Adipocyte (in vitro differentiated cells): ENCODE measurements around the gene CDKN3.
"Not testable (repeated sequence)": the region's sequence is repeated elsewhere in the genome, so short reads cannot be mapped to it uniquely, and the experiment has no call there.

ENCODE experiments used
- DNase-seq: peaks from one replicate; pipeline ENCODE4 v3.0.0-alpha.2; 2015; ENCODE audit warnings: low read depth
- H3K27me3 ChIP-seq: replicated peaks from 2 replicates; pipeline ENCODE4 v1.7.0; 2013; ENCODE audit warnings: mild to moderate bottlenecking, low read length, moderate library complexity; ENCODE audit not compliant: control insufficient read depth, insufficient read depth
- H3K36me3 ChIP-seq: 2 replicates; pipeline ENCODE4 v1.7.0; 2013; ENCODE audit warnings: low read length, mild to moderate bottlenecking, moderate library complexity; ENCODE audit not compliant: control insufficient read depth, insufficient read depth, severe bottlenecking
- H3K4me1 ChIP-seq: 2 replicates; pipeline ENCODE4 v1.7.0; 2013; ENCODE audit warnings: mild to moderate bottlenecking, low read length, moderate library complexity; ENCODE audit not compliant: control insufficient read depth, insufficient read depth
- H3K4me3 ChIP-seq: 2 replicates; pipeline ENCODE4 v1.7.0; 2013; ENCODE audit warnings: mild to moderate bottlenecking, low read length, moderate library complexity
- H3K9ac ChIP-seq: 2 replicates; pipeline ENCODE4 v1.7.0; 2013; ENCODE audit warnings: mild to moderate bottlenecking, low read length, moderate library complexity
- H3K9me3 ChIP-seq: 2 replicates; pipeline ENCODE4 v1.7.0; 2013; ENCODE audit warnings: mild to moderate bottlenecking, low read length, moderate library complexity; ENCODE audit not compliant: control insufficient read depth

The CDKN3 gene

DNA sequence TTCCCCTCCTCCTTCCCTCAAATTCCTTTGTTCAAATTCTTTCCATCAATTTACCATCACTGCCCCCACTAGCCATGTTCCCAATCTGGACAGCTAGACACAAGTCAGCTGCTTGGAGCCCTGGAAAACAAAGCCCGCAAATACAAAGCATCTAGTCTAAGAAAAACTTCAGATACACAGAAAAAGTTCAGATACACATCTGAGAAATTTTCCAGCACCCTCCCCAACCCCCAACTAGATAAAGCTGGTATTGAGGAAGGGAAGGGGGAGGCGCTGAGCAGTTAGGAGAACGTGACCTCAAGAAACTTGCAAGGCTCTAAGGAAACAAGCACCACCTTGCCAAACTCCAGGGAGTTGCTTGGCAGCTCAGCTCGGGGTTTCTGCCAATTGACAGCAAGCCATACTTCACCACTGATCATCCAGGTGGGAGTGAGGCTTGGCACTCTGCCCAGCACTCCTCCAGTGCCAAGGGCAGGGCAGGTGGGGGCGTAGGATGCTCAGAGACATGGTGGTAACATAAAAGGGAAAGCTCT lies 49.4 kb downstream of the CDKN3 start:
- H3K27me3 ChIP-seq = no peaks in the 10 kb centered on the region
- peaks cover 41% of the 10 kb centered on the region for H3K4me1 ChIP-seq
- H3K9me3 ChIP-seq = no peaks in the 10 kb centered on the region
- peak; percentile 32 for DNase-seq
- no peak overlapping the region for H3K4me3 ChIP-seq
- no peaks in the 10 kb centered on the region for H3K36me3 ChIP-seq
- H3K9ac ChIP-seq = no peak overlapping the region

- Histone ChIP-seq H3K36me3 (no peaks in the 10 kb centered on the region), H3K9me3 (no peaks in the 10 kb centered on the region), H3K4me3 (no peak overlapping the region), H3K9ac (no peak overlapping the region), H3K27me3 (no peaks in the 10 kb centered on the region), H3K4me1 (peaks cover 36% of the 10 kb centered on the region)
- DNase-seq = peak; percentile 77
Observed at GRCh38 chr14:54447231-54447692, 50.5 kb downstream of the CDKN3 start.

GRCh38 chr14:54450535-54450934 lies 53.7 kb downstream of the CDKN3 start:
- no peak overlapping the region for H3K4me3 ChIP-seq

GRCh38 chr14:54451121-54451601 lies 54.4 kb downstream of the CDKN3 start:
- no peaks in the 10 kb centered on the region for H3K36me3 ChIP-seq
- no peaks in the 10 kb centered on the region for H3K27me3 ChIP-seq
- peaks cover 32% of the 10 kb centered on the region for H3K4me1 ChIP-seq
- DNase-seq = no peak
- no peak overlapping the region for H3K4me3 ChIP-seq
- H3K9ac ChIP-seq = no peak overlapping the region
- H3K9me3 ChIP-seq = no peaks in the 10 kb centered on the region

More at GRCh38 chr14:54450535-54450934, 53.7 kb downstream of the CDKN3 start:
- DNase-seq = peak; percentile 75
- H3K36me3 ChIP-seq = no peaks in the 10 kb centered on the region
- no peaks in the 10 kb centered on the region for H3K27me3 ChIP-seq
- H3K4me1 ChIP-seq = peaks cover 34% of the 10 kb centered on the region
- no peaks in the 10 kb centered on the region for H3K9me3 ChIP-seq
- H3K9ac ChIP-seq = no peak overlapping the region

GRCh38 chr14:54451961-54452360 lies 55.2 kb downstream of the CDKN3 start:
- no peak for DNase-seq
- Histone ChIP-seq H3K36me3 (no peaks in the 10 kb centered on the region), H3K27me3 (no peaks in the 10 kb centered on the region), H3K4me3 (no peak overlapping the region), H3K4me1 (peaks cover 24% of the 10 kb centered on the region), H3K9me3 (no peaks in the 10 kb centered on the region), H3K9ac (no peak overlapping the region)

DNA sequence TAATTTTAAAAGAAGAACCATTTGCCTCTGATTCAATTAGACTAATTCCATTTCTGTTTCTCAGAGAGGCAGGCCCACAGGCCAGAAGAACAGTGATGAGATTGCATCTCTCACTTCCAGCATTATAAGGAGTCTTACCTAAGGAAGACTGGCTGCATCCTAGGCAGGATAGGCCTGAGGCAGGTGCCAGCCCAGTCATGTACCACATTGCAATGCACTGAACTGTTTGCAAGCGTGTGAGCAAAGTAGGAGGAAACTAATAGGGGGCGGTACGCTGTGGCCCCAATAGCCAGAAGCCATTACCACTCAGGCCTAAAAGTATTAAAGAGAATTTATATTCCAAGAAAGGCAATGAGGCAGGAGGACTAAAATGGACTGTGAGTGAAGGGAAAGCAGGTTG lies 56.4 kb downstream of the CDKN3 start:
- Histone ChIP-seq H3K9me3 (no peaks in the 10 kb centered on the region), H3K4me1 (peaks cover 22% of the 10 kb centered on the region), H3K4me3 (no peak overlapping the region), H3K27me3 (no peaks in the 10 kb centered on the region), H3K9ac (no peak overlapping the region), H3K36me3 (no peaks in the 10 kb centered on the region)
- no peak for DNase-seq

DNA sequence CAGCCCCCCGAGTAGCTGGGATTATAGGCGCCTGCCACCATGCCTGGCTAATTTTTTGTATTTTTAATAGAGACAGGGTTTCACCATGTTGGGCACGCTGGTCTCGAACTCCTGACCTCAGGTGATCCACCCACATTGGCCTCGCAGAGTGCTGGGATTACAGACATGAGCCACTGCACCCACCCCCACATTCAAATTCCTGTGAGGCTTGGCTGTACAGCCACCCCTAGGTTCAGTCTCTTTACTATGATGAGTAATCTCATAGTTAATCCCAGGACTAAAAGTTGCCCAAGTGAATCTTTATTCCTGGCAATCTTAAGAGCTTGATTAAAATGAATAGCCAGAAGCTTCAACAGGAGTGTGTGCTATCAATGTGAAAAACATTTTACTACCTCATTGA lies 57.2 kb downstream of the CDKN3 start:
- not testable (repeated sequence) for H3K27me3 ChIP-seq, H3K9ac ChIP-seq, H3K9me3 ChIP-seq, H3K4me3 ChIP-seq, H3K36me3 ChIP-seq
- H3K4me1 ChIP-seq = peaks cover 22% of the 10 kb centered on the region
- DNase-seq = peak; percentile 52

GRCh38 chr14:54455363-54455762 lies 58.6 kb downstream of the CDKN3 start:
- Histone ChIP-seq H3K9ac (no peak overlapping the region), H3K9me3 (no peaks in the 10 kb centered on the region), H3K4me3 (no peak overlapping the region), H3K36me3 (no peaks in the 10 kb centered on the region), H3K4me1 (peaks cover 19% of the 10 kb centered on the region), H3K27me3 (no peaks in the 10 kb centered on the region)
- DNase-seq = no peak

DNA sequence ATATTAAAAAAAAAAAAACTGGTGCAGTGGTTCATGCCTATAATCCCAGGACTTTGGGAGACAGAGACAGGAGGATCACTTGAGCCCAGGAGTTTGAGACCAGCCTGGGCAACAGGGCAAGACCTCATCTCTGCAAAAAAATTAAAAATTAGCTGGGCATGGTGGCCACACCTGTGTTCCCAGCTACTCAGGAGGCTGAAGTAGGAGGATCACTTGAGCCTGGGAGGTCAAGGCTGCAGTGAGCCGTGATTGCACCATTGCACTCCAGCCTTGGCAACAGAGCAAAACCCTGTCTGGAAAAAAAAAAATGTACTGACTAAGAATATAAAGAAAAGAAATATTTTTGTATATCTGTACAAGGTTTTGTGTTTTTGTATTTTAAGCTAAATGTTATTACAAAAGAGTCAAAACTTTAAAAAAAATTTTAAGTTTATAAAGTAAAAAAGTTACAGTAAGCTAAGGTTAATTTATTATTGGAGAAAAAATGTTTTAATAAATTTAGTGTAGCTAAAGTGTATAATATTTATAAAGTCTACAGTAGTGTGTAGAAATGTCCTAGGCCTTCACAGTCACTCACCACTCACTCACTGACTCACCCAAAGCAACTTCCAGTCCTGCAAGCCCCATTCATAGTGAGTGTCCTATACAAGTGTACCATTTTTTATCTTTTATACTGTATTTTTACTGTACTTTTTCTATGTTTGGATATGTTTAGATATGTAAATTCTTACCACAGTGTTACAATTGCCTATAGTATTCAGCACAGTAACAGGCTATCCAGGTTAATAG lies 60.2 kb downstream of the CDKN3 start:
- H3K4me3 ChIP-seq, H3K9ac ChIP-seq, H3K36me3 ChIP-seq, DNase-seq, H3K9me3 ChIP-seq, H3K27me3 ChIP-seq: not testable (repeated sequence)
- H3K4me1 ChIP-seq = peaks cover 12% of the 10 kb centered on the region

- no peak for DNase-seq
- H3K4me1 ChIP-seq = peaks cover 12% of the 10 kb centered on the region
- no peak overlapping the region for H3K4me3 ChIP-seq
- no peak overlapping the region for H3K9ac ChIP-seq
- no peaks in the 10 kb centered on the region for H3K27me3 ChIP-seq
- H3K9me3 ChIP-seq = no peaks in the 10 kb centered on the region
- H3K36me3 ChIP-seq = no peaks in the 10 kb centered on the region
Observed at GRCh38 chr14:54457609-54457996, 60.8 kb downstream of the CDKN3 start.

DNA sequence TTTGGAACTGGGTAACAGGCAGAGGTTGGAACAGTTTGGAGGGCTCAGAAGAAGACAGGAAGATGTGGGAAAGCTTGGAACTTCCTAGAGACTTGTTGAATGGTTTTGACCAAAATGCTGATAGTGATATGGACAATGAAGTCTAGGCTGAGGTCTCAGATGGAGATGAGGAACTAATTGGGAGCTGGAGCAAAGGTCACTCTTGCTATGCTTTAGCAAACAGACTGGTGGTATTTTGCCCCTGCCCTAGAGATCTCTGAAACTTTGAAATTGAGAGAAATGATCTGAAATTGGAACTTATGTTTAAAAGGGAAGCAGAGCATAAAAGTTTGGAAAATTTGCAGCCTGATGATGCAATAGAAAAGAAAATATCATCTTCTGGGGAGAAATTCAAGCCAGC lies 61.7 kb downstream of the CDKN3 start:
- not testable (repeated sequence) for H3K9me3 ChIP-seq, H3K36me3 ChIP-seq, H3K27me3 ChIP-seq, DNase-seq, H3K9ac ChIP-seq, H3K4me3 ChIP-seq
- H3K4me1 ChIP-seq = peaks cover 12% of the 10 kb centered on the region
